Tibial nerve (tissue), 4 donors: ENCODE results near the gene SLC2A6. TPM values are rescaled to one million over a fixed set of nuclear protein-coding genes. Genes with fewer than 3 reads are reported as not detected.

ENCODE experiments used
- DNase-seq, 2 donors: peaks; one replicate each; pipeline ENCODE4 v3.0.0-alpha.2; 2019; ENCODE audit warnings: low spot score in 2 of 2
- H3K27ac ChIP-seq, 4 donors: fragments of 200-600 bp; sonication (generic) in 3 of 4; one replicate each; pipeline ENCODE4 v1.5.1; 2017 to 2019; ENCODE audit warnings: mild to moderate bottlenecking in 1 of 4
- H3K27me3 ChIP-seq, 2 donors: fragments of 200-600 bp; sonication (generic) in 1 of 2; one replicate each; pipeline versions ENCODE4 v1.5.1 to v1.6.0; 2017 to 2019
- H3K36me3 ChIP-seq, 3 donors: fragments of 200-600 bp; sonication (generic); one replicate each; pipeline ENCODE4 v1.5.1; 2018 to 2019
- H3K4me1 ChIP-seq, 4 donors: fragments of 200-600 bp; sonication (generic) in 3 of 4; one replicate each; pipeline ENCODE4 v1.5.1; 2017 to 2019
- H3K4me3 ChIP-seq, 4 donors: fragments of 200-600 bp; sonication (generic) in 3 of 4; one replicate each; pipeline ENCODE4 v1.5.1; 2017 to 2019; ENCODE audit warnings: mild to moderate bottlenecking in 1 of 4, moderate library complexity in 1 of 4
- H3K9me3 ChIP-seq, 4 donors: fragments of 200-600 bp; sonication (generic) in 3 of 4; one replicate each; pipeline ENCODE4 v1.5.1; 2017 to 2019
- EP300 ChIP-seq, 2 donors: sonication (generic); formaldehyde crosslinking; IDR thresholded peaks; one replicate each; pipeline ENCODE4 v1.6.1; 2017; ENCODE audit warnings: antibody characterized with exemption in 2 of 2, mild to moderate bottlenecking in 1 of 2
- POLR2A ChIP-seq, 2 donors: fragments of 450-650 bp; IDR thresholded peaks; one replicate each; pipeline ENCODE4 v1.6.1; 2017; ENCODE audit warnings: antibody characterized with exemption in 2 of 2, mild to moderate bottlenecking in 2 of 2, moderate library complexity in 2 of 2
- WGBS, 2 donors: methylation state at CpG; one replicate each; pipeline ENCODE4 v1.1.5; 2018; 5-methylcytosine and 5-hydroxymethylcytosine counted together
- total RNA-seq, 4 donors: library from RNA; depleted of rRNA; stranded (reverse); fragments of >200 nt; gene quantifications; one replicate each; pipeline ENCODE4 v1.1.0, GENCODE V29; 2016
- TF ChIP-seq, protein P1 (sequence below), 5 experiments: fragments of 200-600 bp in 3 of 5; fragments of 450-650 bp in 2 of 5; sonication (generic) in 3 of 5; IDR thresholded peaks; one replicate each; pipeline ENCODE4 v1.5.1; 2016 to 2019; ENCODE audit warnings: antibody characterized with exemption in 5 of 5, mild to moderate bottlenecking in 3 of 5, moderate library complexity in 2 of 5

The SLC2A6 gene
- total RNA-seq, 4 donors from 2014 or later = 2.1 to 6.3 (median 3.0) TPM

DNA sequence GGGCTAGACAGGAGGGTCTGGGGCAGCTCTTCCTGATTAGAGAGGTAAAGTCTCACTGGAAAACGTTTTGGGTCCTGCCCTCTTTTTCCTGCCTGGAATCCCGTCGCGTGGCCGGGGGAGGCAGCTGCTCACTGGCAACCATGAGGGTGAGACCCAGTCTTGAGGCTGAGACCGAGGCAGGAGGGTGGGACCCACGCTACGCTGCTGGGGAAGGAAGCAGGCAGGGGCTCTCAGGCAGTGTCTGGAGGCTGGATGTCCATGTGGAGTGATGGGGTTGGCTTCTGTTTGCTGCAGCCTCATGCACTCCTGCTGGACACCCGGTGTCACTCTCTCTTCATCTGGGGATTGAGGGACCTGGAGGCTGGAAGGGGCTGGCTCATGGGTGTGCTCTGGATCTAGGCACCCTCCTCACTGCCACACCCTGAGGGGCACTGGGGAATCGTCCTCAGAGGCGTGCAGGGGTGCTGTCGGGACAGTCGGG is 11.3 kb upstream of the SLC2A6 start:
- 64 to 72% methylated on average over 12 to 13 of the region's 13 CpGs for WGBS, 2 donors
- no peak for DNase-seq
- no peaks in the 10 kb centered on the region for H3K27me3 ChIP-seq

DNA sequence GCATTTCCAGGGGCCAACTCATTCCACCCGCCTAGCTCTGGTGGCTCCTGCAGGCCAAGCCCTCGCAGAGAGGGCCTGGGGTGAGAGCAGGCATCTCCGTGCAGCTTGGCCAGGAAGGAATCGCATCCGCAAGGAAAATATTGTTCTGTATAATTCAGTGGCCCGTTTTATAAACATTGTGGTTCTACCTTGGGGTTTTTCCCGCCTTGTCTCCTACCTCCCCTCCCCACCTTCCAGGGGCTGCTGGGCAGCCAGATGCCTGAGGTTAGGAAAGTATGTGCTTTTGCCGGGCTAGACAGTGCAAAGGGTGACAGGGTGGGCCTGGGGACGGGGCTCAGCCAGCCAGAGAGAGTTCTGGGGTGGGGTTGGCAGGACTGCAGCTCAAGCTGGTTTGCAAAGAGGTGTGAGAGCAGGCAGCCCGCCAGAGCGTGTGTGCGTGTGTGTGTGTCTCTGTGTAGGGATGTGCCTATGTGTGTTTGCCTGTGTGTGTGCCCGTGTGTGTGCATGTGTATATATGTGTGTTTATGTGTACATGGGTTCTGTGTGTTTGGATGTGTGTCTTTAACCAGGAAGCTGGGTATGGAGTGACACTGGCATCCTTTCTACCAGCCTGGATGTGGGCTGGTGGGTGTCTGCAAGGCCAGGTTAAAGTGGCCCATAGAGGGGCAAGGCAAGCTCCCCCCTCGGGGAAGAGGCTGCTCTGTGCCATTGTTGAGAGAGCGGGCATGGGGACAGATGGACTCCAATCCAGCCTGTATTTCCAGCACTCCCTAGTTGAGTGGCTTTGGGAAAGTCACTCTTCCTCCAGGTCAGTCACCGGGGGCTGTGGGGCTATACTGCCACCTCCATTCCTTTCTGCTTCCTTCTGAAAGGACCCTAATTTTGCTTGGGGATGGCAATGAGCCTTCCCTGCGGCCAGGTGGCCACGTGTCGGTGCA is 10.6 kb upstream of the SLC2A6 start:
- no peak overlapping the region for H3K4me3 ChIP-seq
- no peaks in the 10 kb centered on the region for H3K9me3 ChIP-seq
- TF ChIP-seq, protein P1, sequence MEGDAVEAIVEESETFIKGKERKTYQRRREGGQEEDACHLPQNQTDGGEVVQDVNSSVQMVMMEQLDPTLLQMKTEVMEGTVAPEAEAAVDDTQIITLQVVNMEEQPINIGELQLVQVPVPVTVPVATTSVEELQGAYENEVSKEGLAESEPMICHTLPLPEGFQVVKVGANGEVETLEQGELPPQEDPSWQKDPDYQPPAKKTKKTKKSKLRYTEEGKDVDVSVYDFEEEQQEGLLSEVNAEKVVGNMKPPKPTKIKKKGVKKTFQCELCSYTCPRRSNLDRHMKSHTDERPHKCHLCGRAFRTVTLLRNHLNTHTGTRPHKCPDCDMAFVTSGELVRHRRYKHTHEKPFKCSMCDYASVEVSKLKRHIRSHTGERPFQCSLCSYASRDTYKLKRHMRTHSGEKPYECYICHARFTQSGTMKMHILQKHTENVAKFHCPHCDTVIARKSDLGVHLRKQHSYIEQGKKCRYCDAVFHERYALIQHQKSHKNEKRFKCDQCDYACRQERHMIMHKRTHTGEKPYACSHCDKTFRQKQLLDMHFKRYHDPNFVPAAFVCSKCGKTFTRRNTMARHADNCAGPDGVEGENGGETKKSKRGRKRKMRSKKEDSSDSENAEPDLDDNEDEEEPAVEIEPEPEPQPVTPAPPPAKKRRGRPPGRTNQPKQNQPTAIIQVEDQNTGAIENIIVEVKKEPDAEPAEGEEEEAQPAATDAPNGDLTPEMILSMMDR (IDR thresholded peaks at IDR 0.05) = no peak
- no peak for TF ChIP-seq EP300 (IDR thresholded peaks at IDR 0.05)
- TF ChIP-seq POLR2A (IDR thresholded peaks at IDR 0.05) = no peak
- no peaks in the 10 kb centered on the region for H3K27me3 ChIP-seq
- no peaks in the 10 kb centered on the region for H3K36me3 ChIP-seq
- DNase-seq = no peak
- 73 to 82% methylated on average over 19 of the region's 19 CpGs for WGBS, 2 donors
- H3K4me1 ChIP-seq = peaks cover 0 to 44% (median 13%) of the 10 kb centered on the region in 4 donors
- no peak overlapping the region for H3K27ac ChIP-seq

More for the DNA sequence above, 11.3 kb upstream of the SLC2A6 start:
- H3K4me3 ChIP-seq = no peak overlapping the region
- H3K27ac ChIP-seq = no peak overlapping the region
- H3K9me3 ChIP-seq = no peaks in the 10 kb centered on the region
- TF ChIP-seq POLR2A (IDR thresholded peaks at IDR 0.05) (no peak), EP300 (IDR thresholded peaks at IDR 0.05) (no peak)
- TF ChIP-seq, protein P1 (IDR thresholded peaks at IDR 0.05) = no peak
- H3K4me1 ChIP-seq = peaks cover 0 to 49% (median 13%) of the 10 kb centered on the region in 4 donors
- H3K36me3 ChIP-seq = no peaks in the 10 kb centered on the region

DNA sequence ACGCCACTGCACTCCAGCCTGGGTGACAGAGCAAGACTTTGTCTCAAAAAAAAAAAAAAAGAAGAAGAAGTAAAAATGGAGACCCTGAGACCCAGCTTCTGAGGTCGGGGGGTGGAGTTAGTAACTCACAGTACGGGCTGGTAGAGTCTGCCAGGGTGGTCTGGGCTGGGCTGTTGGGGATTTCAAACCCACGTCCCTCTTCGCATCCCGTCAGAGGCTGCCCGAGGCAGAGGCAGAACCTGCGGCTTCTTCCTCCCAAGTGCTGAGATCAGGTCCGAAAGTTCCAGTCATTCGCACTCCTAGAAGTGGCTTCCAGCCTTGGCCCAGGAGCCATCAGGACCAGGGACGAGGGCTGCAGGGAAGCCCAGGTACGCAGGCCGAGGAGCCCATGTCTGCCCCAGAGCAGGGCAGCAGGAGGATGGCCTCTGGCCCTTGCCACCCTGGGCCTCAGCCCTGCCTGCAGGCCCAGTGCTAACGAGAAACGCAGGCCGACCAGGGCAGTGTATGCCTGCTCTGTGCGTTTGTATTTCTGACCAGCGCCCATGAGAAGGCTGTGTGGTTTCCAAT is 9.9 kb upstream of the SLC2A6 start:
- TF ChIP-seq POLR2A (IDR thresholded peaks at IDR 0.05) (no peak), EP300 (IDR thresholded peaks at IDR 0.05) (no peak)
- TF ChIP-seq, protein P1 (IDR thresholded peaks at IDR 0.05) = no peak
- no peak for DNase-seq
- Histone ChIP-seq H3K9me3 (no peaks in the 10 kb centered on the region), H3K36me3 (no peaks in the 10 kb centered on the region), H3K4me1 (peaks cover 0 to 38% (median 13%) of the 10 kb centered on the region in 4 donors), H3K27me3 (no peaks in the 10 kb centered on the region), H3K4me3 (no peak overlapping the region), H3K27ac (no peak overlapping the region)
- 80 to 86% methylated on average over 14 to 18 of the region's 18 CpGs for WGBS, 2 donors

GRCh38 chr9:133487331-133487725 is 8.4 kb upstream of the SLC2A6 start:
- WGBS, 2 donors = 87 to 89% methylated on average over 8 of the region's 8 CpGs
- H3K4me3 ChIP-seq = no peak overlapping the region
- no peak overlapping the region for H3K27ac ChIP-seq
- H3K36me3 ChIP-seq = no peaks in the 10 kb centered on the region
- H3K27me3 ChIP-seq = no peaks in the 10 kb centered on the region
- TF ChIP-seq, protein P1 (IDR thresholded peaks at IDR 0.05) = no peak
- TF ChIP-seq POLR2A (IDR thresholded peaks at IDR 0.05) (no peak), EP300 (IDR thresholded peaks at IDR 0.05) (no peak)
- H3K9me3 ChIP-seq = no peaks in the 10 kb centered on the region
- DNase-seq = no peak
- H3K4me1 ChIP-seq = peaks cover 0 to 25% (median 9%) of the 10 kb centered on the region in 4 donors
